ENCODE measurements around the gene TLK1.

Gene TLK1

DNA sequence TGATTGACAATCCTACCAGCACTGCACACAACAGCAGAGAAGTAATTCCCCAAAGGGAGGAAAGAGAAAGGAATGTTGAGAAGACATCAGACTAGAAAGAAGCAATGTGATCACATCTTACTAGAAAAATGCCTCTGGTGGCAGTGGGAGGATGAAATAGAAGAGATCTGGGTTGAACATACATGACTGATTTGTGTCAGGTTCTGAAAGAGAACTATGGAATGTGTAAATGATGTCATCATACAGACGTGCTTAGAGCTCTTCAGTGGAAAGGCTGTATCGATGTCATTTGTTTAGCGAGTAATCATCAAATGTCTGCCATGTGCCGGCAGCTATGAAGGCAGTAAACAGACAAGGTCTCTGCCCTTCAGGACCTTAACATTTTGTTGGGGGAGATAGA lies 206.8 kb downstream of the TLK1 start:
- no peak for DNase-seq

DNA sequence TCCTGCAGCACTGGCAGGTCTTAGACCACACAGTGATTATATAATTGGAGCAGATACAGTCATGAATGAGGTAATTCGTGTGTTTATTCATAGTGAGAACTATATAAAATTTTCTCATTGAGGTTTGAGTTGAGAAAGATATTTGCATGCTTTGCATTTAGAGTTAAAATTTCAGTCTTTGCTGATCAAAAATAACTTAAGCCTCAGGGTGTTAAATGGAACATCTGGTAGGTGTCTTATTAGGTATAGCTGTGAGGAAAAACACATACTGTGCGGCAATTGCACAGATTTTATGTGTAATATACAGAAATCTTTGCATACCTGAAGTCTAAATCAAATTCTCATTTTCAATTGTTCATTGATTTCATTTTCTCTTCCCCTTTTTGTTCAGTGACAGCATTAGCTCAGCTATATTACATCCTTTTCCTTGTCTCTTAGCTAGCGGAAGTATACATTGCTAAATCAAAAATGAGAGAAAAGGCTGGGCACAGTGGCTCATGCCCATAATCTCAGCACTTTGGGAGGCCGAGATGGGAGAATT lies 210.4 kb downstream of the TLK1 start:
- DNase-seq: no peak

DNA sequence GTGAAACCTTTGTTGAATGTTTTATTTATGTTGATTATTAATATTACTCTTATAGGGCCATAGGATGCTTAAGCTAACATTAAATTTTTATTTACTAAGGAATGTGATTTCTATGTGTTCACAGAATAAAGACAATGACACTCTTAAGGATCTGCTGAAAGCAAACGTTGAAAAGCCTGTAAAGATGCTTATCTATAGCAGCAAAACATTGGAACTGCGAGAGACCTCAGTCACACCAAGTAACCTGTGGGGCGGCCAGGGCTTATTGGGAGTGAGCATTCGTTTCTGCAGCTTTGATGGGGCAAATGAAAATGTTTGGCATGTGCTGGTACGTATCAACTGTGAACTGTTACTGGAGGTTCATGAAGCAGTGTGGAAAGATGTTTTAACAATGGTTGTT lies 211.3 kb downstream of the TLK1 start:
- DNase-seq: no peak

DNA sequence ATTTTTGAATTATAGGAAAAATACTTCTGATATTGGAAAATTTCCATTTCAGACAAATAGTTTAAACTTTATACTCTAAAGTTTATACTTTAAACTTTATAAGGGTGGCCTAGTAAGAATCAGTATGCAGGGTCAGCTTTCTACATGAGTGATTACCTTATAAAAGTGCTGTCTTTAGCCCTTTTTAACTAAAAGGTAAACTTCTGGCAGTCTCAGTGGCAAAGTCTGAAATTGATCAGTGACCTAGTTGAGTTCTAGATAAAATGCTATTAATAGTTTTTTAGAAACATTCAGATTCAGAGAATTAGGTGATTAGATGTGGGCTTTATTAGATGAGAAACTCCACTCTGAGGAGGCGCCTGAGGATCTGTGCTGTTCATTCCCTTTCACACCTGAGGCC lies 216.1 kb downstream of the TLK1 start:
- DNase-seq: no peak

DNA sequence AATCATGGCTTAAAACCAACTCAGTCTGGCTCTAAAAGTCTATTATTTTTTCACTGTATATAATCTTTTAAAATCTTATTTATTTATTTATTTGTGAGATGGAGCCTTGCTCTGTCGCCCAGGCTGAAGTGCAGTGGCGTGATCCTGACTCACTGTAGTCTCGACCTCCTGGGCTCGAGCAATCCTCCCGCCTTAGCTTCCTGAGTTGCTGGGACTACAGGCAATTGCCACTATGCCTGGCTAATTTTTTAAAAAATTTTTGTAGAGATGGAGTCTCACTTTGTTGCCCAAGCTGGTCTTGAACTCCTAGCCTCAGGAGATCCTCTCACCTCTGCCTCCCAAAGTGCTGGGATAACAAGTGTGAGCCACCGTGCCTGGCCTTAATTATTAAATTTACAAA lies 217.1 kb downstream of the TLK1 start:
- no peak for DNase-seq

DNA sequence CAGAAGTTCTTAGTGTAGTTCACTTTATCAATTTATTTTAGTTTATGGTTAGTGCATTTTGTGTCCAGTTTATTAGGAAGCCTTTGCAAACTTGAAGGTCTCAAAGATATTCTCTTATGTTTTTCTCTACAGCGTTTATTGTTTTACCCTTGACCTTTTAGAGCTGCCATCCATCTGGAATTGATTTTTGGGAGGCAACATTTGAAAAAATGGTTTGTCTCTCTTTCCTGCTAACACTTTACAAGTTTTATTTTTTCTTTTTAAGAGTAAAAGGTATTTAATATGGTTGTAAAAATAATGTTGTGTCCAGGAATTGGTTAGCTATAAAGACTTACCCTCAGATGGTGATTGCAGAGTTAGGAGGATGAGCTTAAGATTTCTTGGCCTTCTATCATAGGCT lies 217.7 kb downstream of the TLK1 start:
- no peak for DNase-seq

DNA sequence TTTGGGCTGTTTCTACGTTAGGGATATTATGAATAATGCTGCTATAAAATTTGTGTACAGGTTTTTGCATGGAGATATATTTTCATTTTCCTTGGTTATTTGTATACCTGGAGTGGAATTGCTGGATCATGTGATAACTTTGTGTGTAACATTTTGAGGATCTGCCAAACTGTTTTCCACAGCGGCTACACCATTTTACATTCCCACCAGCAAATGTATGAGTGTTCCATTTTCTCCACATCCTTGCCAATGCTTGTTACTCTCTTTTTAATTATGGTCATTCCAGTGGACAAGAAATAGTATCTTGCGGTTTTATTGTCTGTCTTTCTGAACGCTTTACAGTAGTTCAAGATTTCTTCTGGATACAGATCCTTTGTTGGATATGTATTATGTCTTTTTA lies 218.1 kb downstream of the TLK1 start:
- no peak for DNase-seq

Measured in 8988T (cell line).